Thoracic aorta (tissue), 2 donors: Measurements from ENCODE around the gene DUSP22. TPM values are rescaled to one million over a fixed set of nuclear protein-coding genes. Genes with fewer than 3 reads are reported as not detected.

Experiments
- ATAC-seq: fragments of 150-250 bp; one replicate; pipeline ENCODE4 v1.8.0; 2017; ENCODE audit warnings: low read depth; ENCODE audit not compliant: insufficient number of reproducible peaks, low FRiP score
- DNase-seq: peaks from one replicate; pipeline ENCODE4 v3.0.0-alpha.2; 2020; ENCODE audit warnings: low spot score
- H3K27ac ChIP-seq, 2 donors: fragments of 200-600 bp; sonication (generic); 1 replicate in 1 of 2; 2 replicates in 1 of 2; pipeline ENCODE4 v1.5.1; 2016; ENCODE audit warnings: mild to moderate bottlenecking in 2 of 2, moderate library complexity in 2 of 2
- H3K27me3 ChIP-seq: fragments of 200-600 bp; sonication (generic); replicated peaks from 2 replicates; pipeline ENCODE4 v1.6.0; 2016; ENCODE audit warnings: mild to moderate bottlenecking; ENCODE audit not compliant: insufficient read depth
- H3K36me3 ChIP-seq: fragments of 200-600 bp; sonication (generic); one replicate; pipeline ENCODE4 v1.5.1; 2016
- H3K4me1 ChIP-seq, 2 donors: fragments of 200-600 bp; sonication (generic); 1 replicate in 1 of 2; 2 replicates in 1 of 2; pipeline versions ENCODE4 v1.5.1 to v1.6.0; 2016; ENCODE audit warnings: low read depth in 2 of 2, mild to moderate bottlenecking in 1 of 2; ENCODE audit not compliant: control insufficient read depth in 1 of 2
- H3K4me3 ChIP-seq: fragments of 200-600 bp; sonication (generic); 2 replicates; pipeline ENCODE4 v1.5.1; 2016; ENCODE audit warnings: mild to moderate bottlenecking
- H3K9me3 ChIP-seq: fragments of 200-600 bp; sonication (generic); 2 replicates; pipeline ENCODE4 v1.5.1; 2016
- CTCF ChIP-seq: fragments of 200-600 bp; sonication (generic); IDR thresholded peaks from one replicate; pipeline ENCODE4 v1.5.1; 2019; ENCODE audit warnings: antibody characterized with exemption
- total RNA-seq, 2 donors: library from RNA; depleted of rRNA; stranded (reverse); fragments of >200 nt; gene quantifications; one replicate each; pipeline versions ENCODE4 v1.1.0 to v1.2.3, GENCODE V29; 2016

DUSP22 gene
- total RNA-seq, 2 donors from 2014 or later: 49.0 to 74.6 TPM

GRCh38 chr6:326896-327537, 34.7 kb downstream of the DUSP22 start:
- no peak for DNase-seq
- Histone ChIP-seq H3K9me3 (no peaks in the 10 kb centered on the region), H3K27ac (no peak overlapping the region), H3K4me1 (peaks cover 9 to 19% of the 10 kb centered on the region in 2 donors), H3K4me3 (no peak overlapping the region), H3K27me3 (no peaks in the 10 kb centered on the region), H3K36me3 (no peaks in the 10 kb centered on the region)
- no peak for ATAC-seq
- TF ChIP-seq CTCF: no peak

DNA sequence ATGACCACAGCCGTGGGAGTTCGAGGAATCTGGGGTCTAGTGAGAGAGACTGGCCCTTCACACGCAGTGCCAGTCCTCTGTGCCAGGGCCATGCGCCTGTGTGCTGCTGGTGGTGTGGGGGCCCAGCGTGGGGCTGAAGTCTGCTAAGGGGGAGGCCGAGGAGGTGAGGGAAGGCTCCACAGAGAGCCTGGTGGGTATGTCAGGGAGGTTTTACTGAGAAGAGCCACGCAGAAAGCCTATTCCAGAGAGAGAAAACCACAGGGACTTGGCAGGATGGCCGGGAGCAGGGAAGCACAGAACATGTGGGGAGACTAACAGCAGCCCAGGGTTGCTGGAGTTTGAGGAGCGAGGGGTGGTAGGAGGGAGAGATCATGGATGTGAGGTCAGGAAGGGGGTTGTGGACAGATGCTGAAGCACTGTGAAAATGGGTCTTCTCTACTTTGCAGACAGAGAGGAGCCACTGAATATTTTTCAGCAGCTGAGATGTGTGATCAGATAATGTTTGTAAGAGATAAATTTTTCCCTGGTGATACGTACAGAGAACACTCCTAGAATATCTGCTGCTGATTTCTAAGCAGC, 35.3 kb downstream of the DUSP22 start:
- no peak for TF ChIP-seq CTCF
- DNase-seq (no peak), ATAC-seq (no peak)
- Histone ChIP-seq H3K4me3 (no peak overlapping the region), H3K27me3 (no peaks in the 10 kb centered on the region), H3K4me1 (peaks cover 9 to 19% of the 10 kb centered on the region in 2 donors), H3K9me3 (no peaks in the 10 kb centered on the region), H3K27ac (no peak overlapping the region), H3K36me3 (no peaks in the 10 kb centered on the region)

DNA sequence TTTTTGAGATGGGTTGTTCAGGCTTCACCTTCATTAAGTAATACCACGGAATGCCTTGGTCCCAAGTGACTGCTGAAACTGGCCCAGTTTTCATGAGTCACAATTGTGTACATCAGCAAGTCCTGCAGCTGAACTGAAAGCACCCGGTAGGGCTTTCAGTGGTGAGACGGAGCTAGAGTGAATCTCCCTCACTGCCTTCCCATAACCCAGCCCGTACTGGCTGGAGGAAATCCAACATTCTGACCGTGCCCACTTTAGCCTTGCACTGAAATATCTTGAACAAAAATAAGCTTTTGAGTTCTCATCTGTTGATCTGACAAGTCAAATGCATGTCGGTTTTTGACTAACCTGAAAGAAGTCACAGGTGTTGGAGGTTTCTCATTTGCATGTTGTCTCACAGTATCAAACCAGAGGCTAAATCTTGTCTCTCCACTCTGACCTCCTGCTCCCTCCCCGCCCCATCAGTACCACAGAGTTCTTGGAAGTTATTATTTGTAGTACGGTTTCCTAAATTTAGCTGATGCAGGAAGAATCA, 35.9 kb downstream of the DUSP22 start:
- no peaks in the 10 kb centered on the region for H3K27me3 ChIP-seq
- H3K27ac ChIP-seq: no peak overlapping the region
- H3K4me3 ChIP-seq: no peak overlapping the region
- no peak for TF ChIP-seq CTCF
- peaks cover 9 to 19% of the 10 kb centered on the region in 2 donors for H3K4me1 ChIP-seq
- DNase-seq (peak; percentile 39), ATAC-seq (peak; percentile 69)
- no peaks in the 10 kb centered on the region for H3K36me3 ChIP-seq
- H3K9me3 ChIP-seq: no peaks in the 10 kb centered on the region

DNA sequence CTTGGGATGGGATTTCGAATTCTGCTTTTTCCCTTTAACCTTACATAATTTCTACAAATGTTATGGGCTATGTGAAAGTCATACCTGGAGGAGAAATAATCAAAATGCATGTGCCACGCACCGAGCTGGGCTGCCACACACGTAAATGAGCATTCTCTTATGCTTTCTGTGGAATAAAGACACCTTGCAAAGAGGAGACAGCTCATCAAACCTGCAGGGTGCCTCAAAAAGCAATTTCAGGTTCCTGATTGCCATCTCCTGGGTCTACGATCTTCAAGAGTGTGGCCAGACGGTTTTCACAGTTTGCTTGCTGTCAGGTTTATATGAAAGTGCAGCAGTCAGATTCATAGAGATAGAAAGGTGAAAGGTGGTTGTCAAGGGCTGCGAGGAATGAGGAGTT, 36.6 kb downstream of the DUSP22 start:
- H3K4me1 ChIP-seq: peaks cover 9 to 19% of the 10 kb centered on the region in 2 donors
- no peak overlapping the region for H3K4me3 ChIP-seq
- H3K27me3 ChIP-seq: no peaks in the 10 kb centered on the region
- ATAC-seq (no peak), DNase-seq (no peak)
- no peaks in the 10 kb centered on the region for H3K36me3 ChIP-seq
- no peaks in the 10 kb centered on the region for H3K9me3 ChIP-seq
- TF ChIP-seq CTCF: no peak
- H3K27ac ChIP-seq: no peak overlapping the region

- no peak overlapping the region for H3K4me3 ChIP-seq
- no peak overlapping the region for H3K27ac ChIP-seq
- no peaks in the 10 kb centered on the region for H3K27me3 ChIP-seq
- no peaks in the 10 kb centered on the region for H3K36me3 ChIP-seq
- TF ChIP-seq CTCF: no peak
- DNase-seq (no peak), ATAC-seq (no peak)
- H3K4me1 ChIP-seq: peaks cover 9 to 19% of the 10 kb centered on the region in 2 donors
- H3K9me3 ChIP-seq: no peaks in the 10 kb centered on the region
These were observed 37.8 kb downstream of the DUSP22 start for GRCh38 chr6:329888-330691.
